BE2C (cell line): ENCODE data around the gene JAKMIP3.

Experiments used
- DNase-seq: peaks from one replicate; pipeline ENCODE4 v3.0.0-alpha.2; 2020
- H3K27me3 ChIP-seq: fragments of 250-450 bp; sonication (Bioruptor Pico); 2 replicates; pipeline ENCODE4 v1.5.1; 2020; ENCODE audit warnings: mild to moderate bottlenecking
- H3K36me3 ChIP-seq: fragments of 250-450 bp; sonication (Bioruptor Pico); 2 replicates; pipeline ENCODE4 v1.5.1; 2020; ENCODE audit warnings: mild to moderate bottlenecking
- H3K4me1 ChIP-seq: fragments of 250-450 bp; sonication (Bioruptor Pico); 2 replicates; pipeline ENCODE4 v1.5.1; 2020
- H3K4me3 ChIP-seq: 2 replicates; pipeline ENCODE4 v1.5.1; 2011; ENCODE audit warnings: low read depth, low read length
- H3K9me3 ChIP-seq: fragments of 250-450 bp; sonication (Bioruptor Pico); 2 replicates; pipeline ENCODE4 v1.5.1; 2020
- TF ChIP-seq, protein P1 (sequence below): IDR thresholded peaks from 2 replicates; pipeline ENCODE4 v1.5.1; 2012; ENCODE audit warnings: mild to moderate bottlenecking, low read depth, low read length

The JAKMIP3 gene

GRCh38 chr10:132102071-132102716 is 36.4 kb downstream of the JAKMIP3 start:
- TF ChIP-seq, protein P1, sequence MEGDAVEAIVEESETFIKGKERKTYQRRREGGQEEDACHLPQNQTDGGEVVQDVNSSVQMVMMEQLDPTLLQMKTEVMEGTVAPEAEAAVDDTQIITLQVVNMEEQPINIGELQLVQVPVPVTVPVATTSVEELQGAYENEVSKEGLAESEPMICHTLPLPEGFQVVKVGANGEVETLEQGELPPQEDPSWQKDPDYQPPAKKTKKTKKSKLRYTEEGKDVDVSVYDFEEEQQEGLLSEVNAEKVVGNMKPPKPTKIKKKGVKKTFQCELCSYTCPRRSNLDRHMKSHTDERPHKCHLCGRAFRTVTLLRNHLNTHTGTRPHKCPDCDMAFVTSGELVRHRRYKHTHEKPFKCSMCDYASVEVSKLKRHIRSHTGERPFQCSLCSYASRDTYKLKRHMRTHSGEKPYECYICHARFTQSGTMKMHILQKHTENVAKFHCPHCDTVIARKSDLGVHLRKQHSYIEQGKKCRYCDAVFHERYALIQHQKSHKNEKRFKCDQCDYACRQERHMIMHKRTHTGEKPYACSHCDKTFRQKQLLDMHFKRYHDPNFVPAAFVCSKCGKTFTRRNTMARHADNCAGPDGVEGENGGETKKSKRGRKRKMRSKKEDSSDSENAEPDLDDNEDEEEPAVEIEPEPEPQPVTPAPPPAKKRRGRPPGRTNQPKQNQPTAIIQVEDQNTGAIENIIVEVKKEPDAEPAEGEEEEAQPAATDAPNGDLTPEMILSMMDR: no peak
- no peaks in the 10 kb centered on the region; the same call in 1 of the 2 replicates for H3K27me3 ChIP-seq
- H3K9me3 ChIP-seq: no peaks in the 10 kb centered on the region
- H3K4me1 ChIP-seq: no peaks in the 10 kb centered on the region
- DNase-seq: no peak
- no peaks in the 10 kb centered on the region for H3K36me3 ChIP-seq
- H3K4me3 ChIP-seq: no peak overlapping the region

DNA sequence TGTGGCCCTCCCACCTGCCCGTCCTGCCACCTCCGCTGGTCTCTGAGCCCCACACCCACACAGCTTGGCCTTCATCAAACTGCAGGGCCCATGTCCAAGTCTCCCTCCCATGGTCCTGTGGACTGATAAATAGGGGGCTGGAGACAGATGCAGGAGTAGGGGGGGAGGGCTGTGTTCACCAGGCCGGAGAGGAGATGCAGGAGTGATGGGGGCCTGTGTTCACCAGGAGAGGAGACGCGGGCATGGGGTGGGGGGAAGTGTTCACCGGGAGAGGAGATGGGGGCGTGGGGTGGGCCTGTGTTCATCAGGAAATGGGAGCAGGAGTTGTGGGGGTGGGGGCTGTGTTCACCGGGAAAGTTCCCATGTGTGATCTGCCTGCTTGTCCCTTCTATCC is 37.0 kb downstream of the JAKMIP3 start:
- no peaks in the 10 kb centered on the region for H3K9me3 ChIP-seq
- no peaks in the 10 kb centered on the region for H3K4me1 ChIP-seq
- TF ChIP-seq, protein P1: no peak
- no peaks in the 10 kb centered on the region; the same call in 1 of the 2 replicates for H3K27me3 ChIP-seq
- no peak overlapping the region for H3K4me3 ChIP-seq
- DNase-seq: no peak
- H3K36me3 ChIP-seq: no peaks in the 10 kb centered on the region

GRCh38 chr10:132103116-132103910 is 37.6 kb downstream of the JAKMIP3 start:
- no peaks in the 10 kb centered on the region; the same call in 1 of the 2 replicates for H3K27me3 ChIP-seq
- H3K9me3 ChIP-seq: no peaks in the 10 kb centered on the region
- TF ChIP-seq, protein P1: no peak
- H3K36me3 ChIP-seq: no peaks in the 10 kb centered on the region
- no peak for DNase-seq
- no peaks in the 10 kb centered on the region for H3K4me1 ChIP-seq
- H3K4me3 ChIP-seq: no peak overlapping the region

GRCh38 chr10:132104062-132104461 is 38.3 kb downstream of the JAKMIP3 start:
- no peak overlapping the region for H3K4me3 ChIP-seq
- H3K36me3 ChIP-seq: no peaks in the 10 kb centered on the region
- DNase-seq: no peak
- H3K27me3 ChIP-seq: no peaks in the 10 kb centered on the region; the same call in 1 of the 2 replicates
- TF ChIP-seq, protein P1: no peak
- no peaks in the 10 kb centered on the region for H3K9me3 ChIP-seq
- H3K4me1 ChIP-seq: no peaks in the 10 kb centered on the region

DNA sequence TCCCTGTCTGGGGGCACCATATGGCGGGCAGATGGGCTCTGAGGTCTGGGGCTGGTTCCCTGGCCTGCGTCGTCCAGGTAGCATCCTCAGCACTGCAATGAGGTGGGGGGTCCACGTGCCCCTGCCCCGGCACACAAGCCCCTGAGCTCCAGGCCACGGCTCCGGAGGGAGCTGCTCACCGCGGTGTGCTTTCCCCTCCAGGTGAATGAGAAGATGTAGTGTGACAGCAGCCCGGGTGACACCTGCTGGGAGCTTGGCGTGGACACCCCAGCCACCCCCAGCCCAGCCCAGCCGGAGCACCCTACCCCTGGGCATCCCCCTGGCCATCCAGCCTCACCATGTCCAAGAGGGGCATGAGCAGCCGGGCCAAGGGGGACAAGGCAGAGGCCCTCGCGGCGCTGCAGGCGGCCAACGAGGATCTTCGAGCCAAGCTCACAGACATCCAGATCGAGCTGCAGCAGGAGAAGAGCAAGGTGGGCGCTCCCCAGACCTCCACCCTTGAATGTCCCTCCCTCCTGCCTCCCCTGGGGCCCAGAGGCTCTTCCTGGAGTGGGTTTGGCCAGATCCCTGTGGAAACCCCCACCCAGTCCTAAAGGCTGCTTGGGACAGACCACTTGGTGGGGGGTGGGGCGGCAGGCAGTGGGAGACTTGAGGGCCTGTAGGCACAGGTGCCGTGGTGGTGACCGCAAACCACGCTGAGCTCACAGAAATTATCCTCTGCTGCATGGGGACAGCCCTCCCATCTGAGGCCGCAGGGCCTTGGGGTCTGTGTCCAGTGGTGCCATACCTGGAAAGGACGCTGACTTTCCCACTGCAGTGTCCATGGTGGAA is 38.9 kb downstream of the JAKMIP3 start:
- no peak overlapping the region for H3K4me3 ChIP-seq
- no peaks in the 10 kb centered on the region for H3K36me3 ChIP-seq
- no peaks in the 10 kb centered on the region for H3K9me3 ChIP-seq
- no peaks in the 10 kb centered on the region; the same call in 1 of the 2 replicates for H3K27me3 ChIP-seq
- TF ChIP-seq, protein P1: no peak
- H3K4me1 ChIP-seq: no peaks in the 10 kb centered on the region
- DNase-seq: no peak
